ENCODE data around the gene SLC1A2.

Gene SLC1A2

DNA sequence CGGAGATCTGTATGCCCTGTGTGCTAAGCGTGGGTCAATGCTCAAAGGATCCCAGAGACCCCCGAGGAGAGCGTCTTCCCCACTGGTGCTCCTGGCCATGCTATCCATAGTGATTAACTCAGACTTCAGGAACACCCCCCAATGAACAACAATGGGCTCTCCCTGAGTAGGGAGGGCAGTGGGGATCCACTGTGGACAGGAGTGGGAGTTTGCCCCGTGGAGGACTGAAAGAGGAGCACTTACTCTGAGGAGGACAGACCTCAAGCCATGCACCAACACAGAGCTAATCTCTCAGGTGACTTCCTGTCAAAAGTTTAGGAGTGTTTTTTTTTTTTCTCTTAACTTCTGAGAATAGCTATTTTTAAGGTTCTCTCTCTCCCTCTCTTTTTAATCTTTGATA, 24.4 kb downstream of the SLC1A2 start:
- TF ChIP-seq, protein P1, sequence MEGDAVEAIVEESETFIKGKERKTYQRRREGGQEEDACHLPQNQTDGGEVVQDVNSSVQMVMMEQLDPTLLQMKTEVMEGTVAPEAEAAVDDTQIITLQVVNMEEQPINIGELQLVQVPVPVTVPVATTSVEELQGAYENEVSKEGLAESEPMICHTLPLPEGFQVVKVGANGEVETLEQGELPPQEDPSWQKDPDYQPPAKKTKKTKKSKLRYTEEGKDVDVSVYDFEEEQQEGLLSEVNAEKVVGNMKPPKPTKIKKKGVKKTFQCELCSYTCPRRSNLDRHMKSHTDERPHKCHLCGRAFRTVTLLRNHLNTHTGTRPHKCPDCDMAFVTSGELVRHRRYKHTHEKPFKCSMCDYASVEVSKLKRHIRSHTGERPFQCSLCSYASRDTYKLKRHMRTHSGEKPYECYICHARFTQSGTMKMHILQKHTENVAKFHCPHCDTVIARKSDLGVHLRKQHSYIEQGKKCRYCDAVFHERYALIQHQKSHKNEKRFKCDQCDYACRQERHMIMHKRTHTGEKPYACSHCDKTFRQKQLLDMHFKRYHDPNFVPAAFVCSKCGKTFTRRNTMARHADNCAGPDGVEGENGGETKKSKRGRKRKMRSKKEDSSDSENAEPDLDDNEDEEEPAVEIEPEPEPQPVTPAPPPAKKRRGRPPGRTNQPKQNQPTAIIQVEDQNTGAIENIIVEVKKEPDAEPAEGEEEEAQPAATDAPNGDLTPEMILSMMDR (IDR thresholded peaks at IDR 0.05) = no peak

DNA sequence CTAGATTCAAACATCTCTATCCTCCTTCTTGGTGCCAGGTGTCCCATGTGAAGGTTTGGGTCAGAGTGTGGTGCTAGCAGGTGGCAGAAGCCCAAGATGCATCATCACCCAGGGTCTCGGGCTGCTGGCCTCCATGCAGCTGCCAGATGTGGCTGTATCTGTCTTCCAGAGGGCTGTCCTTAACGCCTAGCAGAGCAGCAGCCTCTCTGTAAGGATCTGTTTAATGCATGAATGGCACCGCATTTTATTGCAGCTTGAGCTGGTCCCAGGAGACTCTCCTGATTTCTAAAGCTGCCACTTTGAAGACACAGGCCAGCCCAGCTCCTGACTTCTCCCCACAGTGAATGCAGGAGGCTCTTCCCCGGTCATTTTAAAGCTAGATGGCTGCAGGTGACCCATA, 26.3 kb downstream of the SLC1A2 start:
- TF ChIP-seq, protein P1 (IDR thresholded peaks at IDR 0.05) = no peak

DNA sequence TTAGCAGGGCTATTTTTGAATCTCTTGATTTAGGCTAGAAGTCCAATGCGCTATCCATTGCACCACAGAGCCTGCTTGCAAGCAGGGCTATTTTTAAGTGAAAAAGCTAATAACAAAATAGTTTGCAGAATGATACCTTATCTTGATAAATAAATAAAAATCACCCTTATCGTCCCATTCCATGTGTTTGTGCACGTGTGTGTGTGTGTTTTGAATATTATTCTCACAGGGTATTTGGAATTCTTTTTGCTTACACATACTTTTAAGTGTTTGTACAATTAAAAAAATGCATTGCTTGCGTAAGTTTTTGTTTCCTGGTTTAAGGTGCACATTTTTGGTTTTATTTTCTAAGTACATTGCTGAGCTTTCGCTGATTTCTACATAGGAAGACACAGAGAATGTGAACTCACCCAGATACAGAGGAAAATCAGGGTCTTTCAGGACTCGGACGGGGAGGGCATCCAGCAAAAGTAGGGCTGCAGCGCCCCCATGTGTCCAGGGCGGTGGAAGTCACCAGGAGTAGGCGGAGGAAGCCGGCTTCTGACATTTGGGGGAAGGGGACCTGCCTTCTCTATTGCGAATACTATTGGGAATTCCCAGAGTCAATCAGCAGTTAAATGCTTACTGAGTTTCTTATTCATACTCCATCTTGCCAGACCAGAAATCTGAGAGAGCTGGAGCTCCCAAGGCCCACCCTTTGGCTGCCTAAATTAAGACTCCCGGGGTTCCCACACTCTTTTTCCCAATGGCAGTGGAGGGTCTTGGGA, 27.3 kb downstream of the SLC1A2 start:
- TF ChIP-seq, protein P1 (IDR thresholded peaks at IDR 0.05) = peak; percentile 91

DNA sequence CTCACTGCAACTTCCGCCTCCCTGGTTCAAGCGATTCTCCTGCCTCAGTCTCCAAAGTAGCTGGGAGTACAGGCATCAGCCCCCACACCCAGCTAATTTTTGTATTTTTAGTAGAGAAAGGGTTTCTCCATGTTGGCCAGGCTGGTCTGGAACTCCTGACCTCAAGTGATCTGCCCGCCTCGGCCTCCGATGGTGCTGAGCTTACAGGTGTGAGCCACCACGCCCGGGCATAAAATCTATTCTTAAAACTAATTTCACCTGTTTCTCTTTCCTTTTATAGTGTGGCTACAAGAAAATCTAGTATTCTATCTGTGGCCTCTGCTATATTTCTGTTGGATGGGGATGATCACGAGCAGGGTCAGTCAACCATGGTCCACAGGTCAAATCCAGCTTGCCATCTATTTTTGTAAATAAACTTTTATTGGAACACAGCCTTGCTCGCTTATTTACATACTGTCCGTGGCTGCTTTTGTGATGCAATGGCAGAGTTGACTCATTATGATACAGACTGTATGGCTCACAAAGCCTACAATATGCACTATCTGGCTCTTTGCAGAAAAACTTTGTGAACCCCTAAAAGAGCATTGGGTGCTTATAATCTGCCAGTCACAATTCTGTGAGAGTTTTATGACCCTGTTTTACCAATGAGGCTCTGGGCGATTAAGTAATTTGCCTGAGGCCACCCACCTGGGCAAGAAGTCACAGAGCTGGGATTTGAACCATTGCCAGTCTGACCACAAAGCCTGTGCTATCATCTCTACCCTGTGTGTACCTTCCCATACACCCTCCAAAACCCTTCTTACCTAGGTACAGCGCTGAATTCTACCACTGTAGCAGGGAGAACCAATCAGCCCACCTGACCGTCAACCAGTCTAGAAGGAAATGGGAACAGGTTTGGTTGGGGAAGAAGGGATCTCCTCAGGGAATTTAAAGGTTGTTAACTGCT, 28.3 kb downstream of the SLC1A2 start:
- TF ChIP-seq, protein P1 (IDR thresholded peaks at IDR 0.05) = no peak

DNA sequence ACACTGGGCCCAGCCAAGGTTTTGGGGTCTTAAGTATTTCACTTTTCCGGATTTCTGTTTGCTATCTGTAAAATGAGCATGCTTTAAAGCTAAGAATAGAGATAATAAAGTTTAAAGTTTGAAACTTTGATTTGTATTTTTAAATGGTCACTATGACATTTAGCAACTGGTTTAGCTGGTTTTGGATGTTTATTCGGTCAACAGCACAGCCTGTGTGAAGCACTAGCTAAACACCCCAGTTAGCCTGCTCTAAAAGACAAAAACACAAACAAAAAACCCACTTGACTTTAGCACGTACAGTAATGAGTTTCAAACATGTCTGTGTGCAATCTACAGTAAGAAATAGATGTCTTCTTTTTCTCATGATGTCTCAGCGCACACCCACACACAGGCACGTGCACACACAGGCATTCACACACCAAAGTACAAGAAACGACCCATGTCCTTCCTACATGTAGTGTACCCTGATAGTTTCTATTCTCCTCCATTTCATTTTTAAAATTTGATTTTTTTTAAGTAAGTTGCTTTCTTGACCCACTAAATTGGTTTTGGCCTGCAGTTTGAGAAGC, 29.4 kb downstream of the SLC1A2 start:
- TF ChIP-seq, protein P1 (IDR thresholded peaks at IDR 0.05) = no peak

DNA sequence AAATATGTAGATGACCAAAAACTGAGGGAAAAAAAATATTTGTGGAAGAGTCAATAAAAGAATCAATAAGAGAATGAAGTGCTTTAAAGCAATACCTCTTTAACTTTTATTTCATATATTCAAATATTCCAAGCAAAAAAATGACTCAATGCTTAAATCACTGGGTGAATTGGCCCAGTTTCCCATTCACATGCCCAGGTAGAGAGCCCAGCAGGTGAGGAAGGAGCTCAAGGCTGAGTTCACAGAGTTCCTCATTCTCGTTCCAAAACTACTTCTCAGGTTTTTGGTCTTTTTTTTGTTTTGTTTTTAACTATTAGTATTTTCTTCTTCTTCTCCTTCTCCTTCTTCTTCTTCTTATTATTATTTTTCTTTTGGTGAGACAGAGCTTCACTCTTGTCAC, 30.2 kb downstream of the SLC1A2 start:
- TF ChIP-seq, protein P1 (IDR thresholded peaks at IDR 0.05) = no peak

DNA sequence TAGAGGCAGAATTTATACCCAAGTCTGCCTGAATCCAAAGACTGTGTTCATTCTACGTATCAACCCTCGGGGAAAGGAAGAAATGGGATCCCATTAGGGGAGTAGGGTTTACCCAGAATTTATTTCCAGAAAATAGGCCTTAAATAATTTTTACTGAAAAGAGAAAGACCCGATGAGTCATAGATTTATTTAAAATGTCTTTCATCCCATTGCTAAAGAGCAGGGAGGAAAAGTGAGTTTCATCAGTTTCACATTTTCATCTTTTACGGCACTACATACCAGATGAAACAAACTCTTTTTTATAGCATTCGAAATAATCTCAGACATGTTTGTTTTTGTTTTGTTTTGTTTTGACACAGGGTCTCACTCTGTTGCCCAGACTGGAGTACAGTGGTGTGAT, 31.3 kb downstream of the SLC1A2 start:
- TF ChIP-seq, protein P1 (IDR thresholded peaks at IDR 0.05) = no peak

Measured in LNCAP (cell line).